ENCODE results near the gene PRODH.
"Not testable (repeated sequence)": the region's sequence is repeated elsewhere in the genome, so short reads cannot be mapped to it uniquely, and the experiment has no call there.

PRODH gene

DNA sequence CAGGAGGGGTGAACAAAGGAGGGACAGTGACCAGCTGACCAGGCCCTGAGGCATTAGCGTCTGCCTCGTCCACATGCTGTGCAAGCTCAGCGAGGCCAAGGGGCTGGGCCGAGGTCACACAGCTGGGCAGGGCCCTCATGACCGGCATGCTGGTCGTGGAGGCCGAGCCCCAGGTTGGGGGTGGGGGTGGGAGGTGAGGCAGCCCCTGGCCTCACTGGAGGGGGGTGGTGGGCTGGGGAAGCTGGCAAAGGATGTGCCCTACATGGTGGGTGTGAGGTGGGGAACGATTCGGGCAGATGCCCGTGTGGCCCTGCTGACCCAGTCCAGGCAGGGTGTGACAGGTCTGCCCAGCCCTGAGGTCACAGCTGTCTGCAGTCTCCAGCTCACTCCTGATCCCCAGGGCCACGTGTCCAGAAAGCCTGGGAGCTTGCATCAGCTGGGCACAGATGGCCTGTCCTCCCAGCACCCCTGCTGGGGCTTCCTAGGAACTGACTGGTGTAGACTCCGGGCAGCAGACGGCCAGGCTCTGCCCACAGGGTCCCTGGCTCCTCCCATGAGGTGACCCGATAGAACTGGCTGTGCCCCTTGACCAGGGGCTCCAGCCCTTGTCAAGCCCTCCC is 31.4 kb upstream of the PRODH start:
- not testable (repeated sequence) for DNase-seq (ENCODE audit: low read depth in 2 of 2)

DNA sequence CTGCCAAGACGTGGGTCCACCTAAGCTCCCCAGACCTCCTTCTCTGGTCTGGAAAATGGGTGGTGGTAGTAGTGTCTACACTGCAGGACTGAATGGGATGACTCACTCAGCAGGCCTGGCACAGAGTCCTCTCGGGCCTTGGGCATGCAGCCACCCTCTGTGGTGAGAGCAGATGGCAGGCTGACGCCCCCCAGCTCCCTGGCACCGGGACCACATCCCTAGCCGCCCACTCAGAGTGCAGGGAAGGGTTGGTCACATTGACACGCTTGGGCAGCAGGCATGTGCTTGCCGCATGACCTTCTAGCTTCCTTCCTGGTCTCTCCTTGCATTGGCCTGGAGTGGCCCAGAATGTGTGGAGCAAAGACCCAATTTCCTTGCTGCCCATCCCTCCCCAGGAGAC is 30.7 kb upstream of the PRODH start:
- DNase-seq (ENCODE audit: low read depth in 2 of 2): no peak

- no peak for DNase-seq (ENCODE audit: low read depth in 2 of 2)
Measured at GRCh38 chr22:18965526-18966421, 29.7 kb upstream of the PRODH start.

- not testable (repeated sequence) for DNase-seq (ENCODE audit: low read depth in 2 of 2)
Measured at GRCh38 chr22:18964501-18965265, 28.6 kb upstream of the PRODH start.

GRCh38 chr22:18964051-18964450 is 28.0 kb upstream of the PRODH start:
- not testable (repeated sequence) for DNase-seq (ENCODE audit: low read depth in 2 of 2)

GRCh38 chr22:18962308-18962635 is 26.2 kb upstream of the PRODH start:
- no peak for DNase-seq (ENCODE audit: low read depth in 2 of 2)

DNA sequence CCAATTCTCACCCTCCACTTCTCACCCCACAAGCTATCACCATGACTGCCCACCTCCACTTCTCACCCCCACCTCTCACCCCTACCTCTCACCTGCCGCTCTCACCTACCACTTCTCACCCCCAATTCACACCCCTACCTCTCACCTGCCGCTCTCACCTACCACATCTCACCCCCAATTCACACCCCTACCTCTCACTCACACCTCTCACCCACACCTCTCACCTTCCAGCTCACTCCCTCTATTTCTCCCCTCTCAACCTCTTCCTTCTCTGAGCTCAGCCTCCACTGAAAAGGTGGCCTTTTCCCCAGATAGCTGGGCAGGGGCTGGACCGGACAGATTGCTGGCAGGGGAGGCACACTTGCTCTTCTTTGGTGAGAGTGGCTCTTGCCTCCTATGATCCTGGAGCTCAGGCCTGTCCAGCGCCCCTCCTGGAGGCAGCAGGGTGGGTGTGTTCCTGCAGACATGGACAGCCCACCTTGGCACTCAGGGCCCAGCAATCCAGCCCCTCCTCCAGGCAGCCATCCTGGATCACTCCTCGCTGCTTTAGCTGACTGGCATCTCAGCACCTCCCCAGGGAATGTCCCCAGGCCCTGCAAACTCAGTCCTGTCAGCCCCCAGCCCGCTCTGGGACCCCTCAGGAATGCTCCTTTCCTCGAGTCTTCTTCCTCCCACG is 25.7 kb upstream of the PRODH start:
- DNase-seq (ENCODE audit: low read depth in 2 of 2): not testable (repeated sequence)

GRCh38 chr22:18961201-18961600 is 25.1 kb upstream of the PRODH start:
- DNase-seq (ENCODE audit: low read depth in 2 of 2): not testable (repeated sequence)

DNA sequence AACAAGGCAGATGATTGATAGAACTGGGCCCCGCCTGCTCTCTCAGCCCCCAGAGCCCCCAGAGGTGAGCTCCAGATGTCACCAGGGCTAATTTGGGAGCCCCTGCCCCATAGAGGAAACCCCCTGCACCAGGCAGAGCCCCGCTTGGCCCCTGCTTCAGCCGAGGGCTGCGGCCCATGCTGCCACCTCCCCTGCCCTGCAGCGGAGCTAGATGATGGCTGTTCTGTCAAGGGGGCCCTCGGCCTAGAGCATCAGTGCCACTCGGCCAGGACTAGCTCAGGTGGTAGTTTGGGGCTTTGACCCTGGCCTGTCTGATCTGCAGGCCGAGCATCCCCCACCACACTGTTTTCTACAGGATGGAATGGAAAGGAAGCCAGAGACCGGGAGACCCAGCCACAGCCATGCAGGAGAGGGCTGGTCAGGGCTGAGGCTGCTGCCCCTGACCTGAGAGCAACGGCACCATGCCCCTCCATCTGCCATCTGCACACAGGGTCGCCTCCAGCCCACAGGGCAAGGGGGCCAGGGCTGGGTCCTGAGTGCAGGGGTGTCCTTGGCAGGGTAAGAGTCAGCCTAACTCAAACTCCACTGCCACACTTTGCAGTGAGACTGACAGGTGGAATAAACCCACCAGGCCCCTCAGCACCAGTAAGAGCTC is 24.2 kb upstream of the PRODH start:
- DNase-seq (ENCODE audit: low read depth in 2 of 2): not testable (repeated sequence)

GRCh38 chr22:18959741-18960140 is 23.6 kb upstream of the PRODH start:
- DNase-seq (ENCODE audit: low read depth in 2 of 2): not testable (repeated sequence)

DNA sequence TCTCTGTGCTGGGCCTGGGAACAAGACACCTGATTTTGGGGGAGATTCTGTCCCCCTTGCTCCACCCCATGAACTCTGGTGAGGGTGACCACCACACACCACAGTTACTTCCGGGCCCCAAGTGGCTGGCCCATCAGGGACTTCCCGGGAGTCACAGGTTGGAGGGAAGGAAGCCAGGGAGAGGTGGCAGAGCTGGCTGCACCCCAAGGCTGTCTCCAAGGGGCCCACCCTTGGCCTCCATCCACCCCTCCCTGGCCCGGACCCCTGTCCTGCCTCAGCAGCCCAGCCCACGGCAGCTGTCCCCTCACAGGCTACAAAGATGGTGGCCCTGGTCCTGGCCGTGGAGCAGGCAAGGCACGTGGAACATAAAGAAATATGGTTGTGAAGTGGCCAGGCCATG is 23.2 kb upstream of the PRODH start:
- DNase-seq (ENCODE audit: low read depth in 2 of 2): not testable (repeated sequence)

DNA sequence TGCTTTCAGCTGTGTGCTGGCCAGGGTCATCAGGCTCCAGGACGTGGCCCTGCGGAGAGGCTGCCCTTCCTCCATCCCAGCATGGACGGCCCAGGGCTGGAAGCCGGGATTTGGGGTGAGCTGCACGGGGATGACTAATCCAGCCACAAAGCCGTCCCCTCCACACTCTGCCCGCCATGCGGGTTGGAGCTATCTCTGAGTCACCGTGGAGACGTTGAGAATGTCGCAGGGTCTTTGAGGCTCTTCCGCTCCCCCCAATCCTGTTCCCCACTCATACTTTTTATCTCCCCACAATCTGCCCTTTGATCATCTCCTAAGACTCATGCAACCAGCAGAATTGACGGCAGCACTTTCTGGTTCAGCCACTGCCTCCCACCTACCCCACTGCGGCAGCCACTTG is 22.6 kb upstream of the PRODH start:
- DNase-seq (ENCODE audit: low read depth in 2 of 2): peak in 1 of 2 donors; percentile 22

DNA sequence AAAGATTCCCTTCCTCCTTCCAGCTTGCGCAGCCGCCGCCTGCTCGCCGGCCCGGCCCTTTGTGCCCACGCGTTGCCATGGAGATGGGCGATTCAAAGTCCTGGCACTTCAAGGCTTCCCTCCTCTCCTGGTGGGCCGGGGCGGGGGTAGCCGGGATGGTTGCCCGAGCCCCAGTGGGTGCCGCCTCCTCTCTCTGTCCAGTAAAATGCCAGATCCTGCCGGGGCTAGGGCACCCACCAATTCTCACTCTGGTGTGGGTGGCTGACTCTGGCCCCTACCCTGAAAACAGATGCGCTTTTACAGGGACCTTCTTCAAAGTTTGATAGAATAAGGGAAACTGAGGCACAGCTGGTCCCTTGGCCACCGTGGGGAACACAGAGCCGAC is 22.2 kb upstream of the PRODH start:
- DNase-seq (ENCODE audit: low read depth in 2 of 2): not testable (repeated sequence)

DNA sequence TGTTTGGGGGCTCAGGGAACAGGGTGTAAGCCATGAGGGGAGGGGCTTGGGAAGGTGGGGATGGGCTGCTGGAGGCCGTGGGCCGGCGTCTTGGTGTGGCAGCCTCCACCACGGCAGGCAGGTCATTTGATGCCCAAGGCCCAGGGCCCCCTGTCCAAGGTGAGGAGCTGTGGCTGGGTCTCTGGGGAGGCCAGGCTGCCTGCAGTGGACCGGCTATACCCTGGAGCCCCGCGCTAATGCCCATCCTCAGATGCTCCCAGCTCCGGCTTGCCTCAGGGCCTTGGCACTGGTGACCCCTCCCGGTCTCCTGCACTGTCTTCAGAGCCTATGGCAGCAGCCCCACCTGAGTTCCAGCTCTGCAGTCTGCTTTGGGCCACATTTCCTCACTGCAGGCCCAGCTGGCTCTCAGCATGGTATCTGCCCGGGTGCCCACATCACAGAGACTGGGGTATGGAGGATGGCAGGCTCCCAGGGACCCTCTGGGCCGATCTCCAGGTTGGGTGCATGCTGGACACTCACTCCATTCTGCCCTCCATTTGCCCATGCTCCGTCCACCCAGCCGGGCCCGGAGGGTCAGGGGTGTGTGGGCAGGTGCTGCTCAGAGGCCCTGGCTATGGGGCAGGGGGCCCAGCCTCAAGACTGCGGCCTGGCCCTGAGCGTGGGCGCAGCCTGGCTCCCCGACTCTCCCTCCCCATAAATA is 21.7 kb upstream of the PRODH start:
- not testable (repeated sequence) for DNase-seq (ENCODE audit: low read depth in 2 of 2)

DNA sequence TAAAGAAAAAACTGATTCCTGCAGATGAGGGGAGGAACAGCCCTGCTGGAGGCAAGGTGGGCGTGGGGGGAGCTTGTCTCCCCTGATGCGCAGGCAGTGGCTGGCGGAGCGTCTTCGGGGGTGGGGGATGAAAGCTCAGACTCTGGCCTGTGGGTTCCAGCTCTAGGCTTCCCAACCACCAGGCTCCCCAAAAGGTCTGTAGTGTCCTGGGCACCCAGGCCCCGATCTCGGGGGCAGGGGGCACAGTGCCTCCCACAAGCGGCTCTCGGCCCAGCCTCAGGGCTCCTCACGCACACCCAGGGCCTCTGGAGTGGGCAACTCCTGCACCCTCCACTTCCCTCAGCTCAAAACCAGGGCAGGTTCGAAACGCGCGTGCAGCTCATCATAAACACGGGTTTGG is 20.9 kb upstream of the PRODH start:
- DNase-seq (ENCODE audit: low read depth in 2 of 2): not testable (repeated sequence)

- not testable (repeated sequence) for DNase-seq (ENCODE audit: low read depth in 2 of 2)
Measured at GRCh38 chr22:18956121-18956895, 20.2 kb upstream of the PRODH start.

- DNase-seq (ENCODE audit: low read depth in 2 of 2): no peak
Measured at GRCh38 chr22:18955696-18956095, 19.6 kb upstream of the PRODH start.

- DNase-seq (ENCODE audit: low read depth in 2 of 2): no peak
Measured at GRCh38 chr22:18954990-18955571, 19.0 kb upstream of the PRODH start.

DNA sequence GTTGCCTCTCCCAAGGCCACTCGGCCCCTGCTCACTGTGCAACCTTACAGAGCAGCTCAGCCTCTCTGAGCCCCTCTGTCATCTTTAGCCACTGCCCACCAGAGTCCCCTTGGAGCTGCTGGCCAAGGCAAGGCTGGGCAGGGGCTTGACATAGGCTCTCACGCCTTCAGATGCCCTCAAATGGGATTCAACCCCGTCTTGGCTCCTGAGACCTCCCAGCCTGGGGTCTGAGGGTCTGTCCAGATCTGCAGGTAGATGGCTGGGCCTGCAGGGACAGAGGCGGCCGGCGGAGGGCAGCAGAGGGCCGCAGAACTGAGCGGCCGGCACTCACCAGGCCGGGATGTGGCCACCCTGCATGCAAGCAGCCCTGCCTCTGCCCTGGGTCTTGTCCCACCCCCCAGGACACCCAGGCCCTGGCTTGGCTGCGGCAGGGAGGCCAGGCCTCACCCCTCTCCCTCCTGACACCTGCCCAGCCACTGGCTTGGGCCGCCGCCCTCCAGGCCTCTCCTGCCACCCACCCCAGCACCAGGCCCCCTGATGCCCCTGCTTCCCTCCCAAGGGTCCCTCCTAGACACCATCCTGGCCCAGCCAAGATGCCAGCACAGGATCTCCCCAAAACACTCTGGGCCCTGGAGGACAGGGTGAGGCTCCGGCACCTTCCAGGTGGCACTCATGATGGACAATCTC is 18.4 kb upstream of the PRODH start:
- peak in 1 of 2 donors; percentile 33 for DNase-seq (ENCODE audit: low read depth in 2 of 2)
